Cardiac muscle cell (in vitro differentiated cells and primary cell): ENCODE data around the gene PLD1. TPM values are rescaled to one million over a fixed set of nuclear protein-coding genes. Genes with fewer than 3 reads are reported as not detected.

Source experiments
- DNase-seq, 2 donors: peaks; one replicate each; pipeline versions ENCODE4 v3.0.0 to v3.0.0-alpha.2; 2010 to 2017; ENCODE audit warnings: low read depth in 1 of 2, low spot score in 1 of 2
- H3K27ac ChIP-seq: fragments of 200-600 bp; sonication (generic); 2 replicates; pipeline ENCODE4 v1.5.1; 2016
- H3K27me3 ChIP-seq: fragments of 200-600 bp; sonication (generic); 2 replicates; pipeline ENCODE4 v1.6.0; 2016; ENCODE audit warnings: control low read depth
- H3K36me3 ChIP-seq: fragments of 200-600 bp; sonication (generic); 2 replicates; pipeline ENCODE4 v1.5.1; 2016; ENCODE audit warnings: control low read depth
- H3K4me1 ChIP-seq: fragments of 200-600 bp; sonication (generic); 2 replicates; pipeline ENCODE4 v1.8.1; 2017; ENCODE audit warnings: low read depth, mild to moderate bottlenecking, mixed run types
- H3K4me3 ChIP-seq: fragments of 200-600 bp; sonication (generic); 2 replicates; pipeline ENCODE4 v1.5.1; 2016; ENCODE audit warnings: mild to moderate bottlenecking
- H3K9me3 ChIP-seq: fragments of 200-600 bp; sonication (generic); 2 replicates; pipeline ENCODE4 v1.5.1; 2017; ENCODE audit warnings: low read depth, mild to moderate bottlenecking, control low read depth
- polyA plus RNA-seq: library from polyadenylated mRNA; unstranded; fragments of >200 nt; fragmentation: Nextera tagmentation; extraction: Ambion mirVana; gene quantifications from 2 replicates; pipeline ENCODE4 v1.2.1, GENCODE V29; 2016
- total RNA-seq: library from RNA; depleted of rRNA; stranded (reverse); fragments of >200 nt; gene quantifications from 2 replicates; pipeline ENCODE4 v1.2.3, GENCODE V29; 2016
- TF ChIP-seq, protein P1 (sequence below): IDR thresholded peaks from 2 replicates; pipeline ENCODE4 v1.5.1; 2012; ENCODE audit warnings: low read depth, mild to moderate bottlenecking, low read length

PLD1 gene
- total and polyA plus RNA-seq, 2 experiments from 2014 or later = 18.3 to 35.1 TPM

DNA sequence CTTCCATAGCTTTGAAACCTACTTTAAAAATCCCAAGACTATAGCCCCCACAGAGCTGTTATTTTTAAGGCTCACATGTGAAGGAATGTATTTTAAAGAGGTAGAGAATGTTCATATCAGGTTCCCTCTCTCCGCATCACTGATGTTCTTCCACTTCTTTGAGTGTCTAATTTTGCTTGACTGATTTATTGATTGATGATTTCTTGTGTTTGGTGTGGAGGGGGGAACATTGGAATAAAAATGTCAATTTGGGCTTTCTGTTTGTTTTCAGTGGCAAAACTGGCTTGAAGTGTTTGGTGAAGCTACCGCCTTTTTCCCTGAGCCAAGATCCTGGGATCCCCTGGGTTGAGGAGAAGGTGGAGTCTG lies 30.1 kb upstream of the PLD1 start:
- no peaks in the 10 kb centered on the region for H3K27me3 ChIP-seq
- H3K4me1 ChIP-seq = peaks cover 39% of the 10 kb centered on the region
- no peak for DNase-seq
- no peaks in the 10 kb centered on the region for H3K36me3 ChIP-seq
- H3K4me3 ChIP-seq = no peak overlapping the region
- TF ChIP-seq, protein P1, sequence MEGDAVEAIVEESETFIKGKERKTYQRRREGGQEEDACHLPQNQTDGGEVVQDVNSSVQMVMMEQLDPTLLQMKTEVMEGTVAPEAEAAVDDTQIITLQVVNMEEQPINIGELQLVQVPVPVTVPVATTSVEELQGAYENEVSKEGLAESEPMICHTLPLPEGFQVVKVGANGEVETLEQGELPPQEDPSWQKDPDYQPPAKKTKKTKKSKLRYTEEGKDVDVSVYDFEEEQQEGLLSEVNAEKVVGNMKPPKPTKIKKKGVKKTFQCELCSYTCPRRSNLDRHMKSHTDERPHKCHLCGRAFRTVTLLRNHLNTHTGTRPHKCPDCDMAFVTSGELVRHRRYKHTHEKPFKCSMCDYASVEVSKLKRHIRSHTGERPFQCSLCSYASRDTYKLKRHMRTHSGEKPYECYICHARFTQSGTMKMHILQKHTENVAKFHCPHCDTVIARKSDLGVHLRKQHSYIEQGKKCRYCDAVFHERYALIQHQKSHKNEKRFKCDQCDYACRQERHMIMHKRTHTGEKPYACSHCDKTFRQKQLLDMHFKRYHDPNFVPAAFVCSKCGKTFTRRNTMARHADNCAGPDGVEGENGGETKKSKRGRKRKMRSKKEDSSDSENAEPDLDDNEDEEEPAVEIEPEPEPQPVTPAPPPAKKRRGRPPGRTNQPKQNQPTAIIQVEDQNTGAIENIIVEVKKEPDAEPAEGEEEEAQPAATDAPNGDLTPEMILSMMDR = no peak
- H3K27ac ChIP-seq = peak overlapping the region; percentile 65
- H3K9me3 ChIP-seq = no peaks in the 10 kb centered on the region

DNA sequence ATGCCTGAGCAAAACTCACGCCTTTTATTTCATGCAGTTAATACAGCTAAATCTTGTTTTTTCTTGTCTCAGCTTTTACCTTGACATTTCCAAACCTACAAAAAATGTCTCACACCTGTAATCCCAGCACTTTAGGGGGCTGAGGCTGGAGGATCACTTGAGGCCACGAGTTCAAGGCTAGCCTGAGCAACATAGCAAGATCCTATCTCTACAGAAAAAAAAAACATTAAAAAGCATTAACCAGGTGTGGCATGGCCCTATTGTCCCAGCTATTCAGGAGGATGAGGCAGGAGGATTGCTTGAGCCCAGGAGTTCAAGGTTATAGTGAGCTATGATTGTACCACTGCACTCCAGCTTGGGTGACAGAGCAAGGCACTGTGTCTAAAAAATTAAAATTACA lies 29.0 kb upstream of the PLD1 start:
- DNase-seq = no peak
- TF ChIP-seq, protein P1 = no peak
- no peaks in the 10 kb centered on the region for H3K9me3 ChIP-seq
- no peaks in the 10 kb centered on the region for H3K36me3 ChIP-seq
- H3K4me1 ChIP-seq = peaks cover 50% of the 10 kb centered on the region
- no peak overlapping the region for H3K4me3 ChIP-seq
- peak overlapping the region; percentile 26 for H3K27ac ChIP-seq
- H3K27me3 ChIP-seq = no peaks in the 10 kb centered on the region

DNA sequence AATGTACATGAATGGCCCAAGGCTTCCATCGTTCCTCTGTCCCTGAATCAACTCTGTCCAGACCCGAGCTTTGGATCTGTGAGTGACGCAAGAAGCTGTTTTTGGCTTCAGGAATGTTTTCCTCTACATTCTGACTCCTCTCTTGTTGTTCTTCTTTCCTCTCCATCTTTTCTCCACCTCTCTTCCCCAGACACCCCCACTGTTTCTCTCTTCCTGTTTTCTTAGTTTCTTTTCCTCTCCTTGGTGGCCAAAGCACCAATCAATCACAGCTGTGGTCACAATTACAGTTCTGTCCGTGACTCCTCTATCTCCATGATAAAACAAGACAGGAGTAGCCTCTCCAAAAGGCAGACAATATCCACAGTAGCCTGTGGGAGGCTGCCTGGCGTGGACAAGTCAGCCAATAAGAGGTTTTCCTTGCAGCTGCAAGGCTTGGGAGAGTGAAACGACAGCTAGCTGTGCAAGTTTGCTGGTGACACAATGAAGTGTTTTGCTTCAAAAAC lies 28.0 kb upstream of the PLD1 start:
- Histone ChIP-seq H3K4me1 (peaks cover 60% of the 10 kb centered on the region), H3K4me3 (no peak overlapping the region), H3K27me3 (no peaks in the 10 kb centered on the region), H3K36me3 (no peaks in the 10 kb centered on the region), H3K27ac (peak overlapping the region; percentile 26), H3K9me3 (no peaks in the 10 kb centered on the region)
- TF ChIP-seq, protein P1 = no peak
- peak; percentile 30 to 94 for DNase-seq

DNA sequence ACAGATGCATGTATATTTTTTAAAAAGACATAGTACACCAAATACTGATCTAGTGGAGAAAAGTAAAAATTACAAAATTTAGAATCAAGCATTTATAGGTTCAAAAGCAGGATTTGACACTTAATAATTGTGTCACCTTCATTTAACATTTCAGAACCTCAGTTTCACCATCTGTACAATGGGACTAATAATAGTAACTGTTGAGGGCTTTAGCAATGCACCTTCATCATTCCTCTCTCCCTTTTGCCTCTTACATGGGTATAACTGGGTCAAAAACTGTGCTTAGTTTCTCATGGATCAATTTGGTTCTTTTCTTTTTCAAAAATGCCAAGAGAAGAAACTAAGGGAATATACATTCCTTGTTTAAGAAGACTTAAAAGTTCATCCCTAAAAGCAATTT lies 27.4 kb upstream of the PLD1 start:
- Histone ChIP-seq H3K9me3 (no peaks in the 10 kb centered on the region), H3K27me3 (no peaks in the 10 kb centered on the region), H3K4me1 (peaks cover 56% of the 10 kb centered on the region), H3K36me3 (no peaks in the 10 kb centered on the region), H3K27ac (peak overlapping the region; percentile 26), H3K4me3 (no peak overlapping the region)
- DNase-seq = no peak
- TF ChIP-seq, protein P1 = no peak

DNA sequence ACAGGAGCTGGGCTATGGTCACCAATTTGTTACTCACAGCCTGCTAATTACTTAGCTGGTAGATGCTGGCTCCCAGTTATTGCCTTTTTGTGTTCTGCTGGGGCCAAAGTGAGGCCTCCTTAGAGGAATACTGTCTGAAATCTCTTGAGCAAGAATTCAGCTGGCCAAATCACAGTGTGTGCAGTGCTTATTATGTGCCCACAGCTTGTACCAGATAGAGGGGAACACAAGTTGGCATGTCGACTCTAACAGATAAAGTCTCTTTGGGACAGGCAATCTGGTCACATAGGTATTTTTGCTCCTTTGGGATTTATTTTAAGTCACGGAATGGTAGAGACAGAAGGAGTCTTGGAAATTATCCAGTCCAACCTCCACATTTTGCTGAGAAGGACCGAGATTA lies 26.6 kb upstream of the PLD1 start:
- DNase-seq = no peak
- Histone ChIP-seq H3K36me3 (no peaks in the 10 kb centered on the region), H3K4me3 (no peak overlapping the region), H3K27ac (no peak overlapping the region), H3K27me3 (no peaks in the 10 kb centered on the region), H3K4me1 (peaks cover 52% of the 10 kb centered on the region), H3K9me3 (no peaks in the 10 kb centered on the region)
- TF ChIP-seq, protein P1 = no peak

DNA sequence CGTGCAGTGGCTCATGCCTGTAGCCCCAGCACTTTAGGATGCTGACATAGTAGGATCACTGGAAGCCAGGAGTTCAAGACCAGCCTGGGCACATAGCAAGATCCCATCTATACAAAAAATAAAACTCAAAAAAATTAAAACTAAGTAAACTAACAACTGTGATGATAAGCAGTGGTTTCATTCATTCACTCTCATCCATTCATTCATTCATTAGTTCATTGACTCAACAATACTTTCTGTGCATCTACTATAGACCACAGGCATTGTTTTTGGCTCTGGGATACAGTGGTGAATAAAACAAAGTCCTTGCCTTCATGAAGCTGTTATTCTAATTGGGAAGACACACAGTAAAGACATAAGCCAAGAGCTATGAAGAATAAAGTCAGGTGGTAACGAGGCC lies 25.3 kb upstream of the PLD1 start:
- TF ChIP-seq, protein P1 = no peak
- Histone ChIP-seq H3K27ac (peak overlapping the region; percentile 66), H3K9me3 (no peaks in the 10 kb centered on the region), H3K27me3 (no peaks in the 10 kb centered on the region), H3K4me1 (peaks cover 39% of the 10 kb centered on the region), H3K36me3 (no peaks in the 10 kb centered on the region), H3K4me3 (no peak overlapping the region)
- no peak for DNase-seq
